ENCODE measurements around the gene PIP5KL1. TPM values are rescaled to one million over a fixed set of nuclear protein-coding genes. Genes with fewer than 3 reads are reported as not detected.
A peak's percentile ranks its signal among the peaks of the same experiment; 100 is the strongest.

PIP5KL1 gene
- total RNA-seq, 1 experiment from 2014 or later, result 5.1 TPM

DNA sequence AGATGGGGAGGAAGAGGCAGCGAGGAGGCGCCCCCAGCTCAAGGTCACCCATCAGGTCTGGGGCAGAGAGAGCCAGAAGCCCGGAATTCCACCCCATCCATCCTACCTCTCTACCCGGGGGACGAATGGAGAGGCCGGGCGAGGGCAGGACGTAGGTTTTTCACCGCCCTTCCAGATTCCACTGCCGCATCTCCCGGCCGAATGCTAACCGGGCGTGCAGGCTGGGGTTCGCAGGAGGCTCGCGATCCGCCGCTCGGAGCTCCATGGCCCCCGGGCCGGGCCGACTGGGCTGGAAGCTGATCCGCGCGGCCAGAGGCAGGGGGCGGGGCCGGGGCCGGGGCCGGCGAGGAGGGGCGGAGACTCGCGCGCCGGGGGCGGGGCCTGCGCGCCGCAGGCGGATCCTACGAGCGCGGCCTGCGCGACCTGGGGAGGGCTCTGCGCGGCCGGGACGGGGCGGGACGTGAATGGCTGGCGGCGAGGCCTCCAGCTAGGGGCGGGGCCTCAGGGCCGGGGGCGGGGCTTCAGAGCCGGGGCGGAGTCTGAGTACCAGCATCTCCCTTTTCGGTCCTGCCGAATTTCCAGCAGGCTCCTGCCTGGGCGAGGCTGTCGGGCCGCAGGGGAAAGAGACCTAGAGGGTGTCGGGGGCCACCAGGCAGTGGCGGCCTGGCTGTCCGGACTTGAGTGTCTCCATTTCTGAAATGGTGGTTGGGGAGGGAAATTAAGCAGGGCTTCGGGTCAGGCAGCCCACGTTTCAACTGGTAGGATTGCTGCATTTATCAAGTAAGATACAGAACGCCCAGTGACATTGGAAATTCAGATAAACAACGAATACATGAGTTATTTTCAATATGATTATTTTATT, 13.6 kb downstream of the PIP5KL1 start, which contains the start of gene ST6GALNAC4:
TSS of gene ST6GALNAC4 (minus strand) at position 322 of the 862 bp plus-strand sequence. CDS start 622 bp downstream, outside the sequence.
- Histone ChIP-seq H3K9me3 (ENCODE audit: low read length) (no peaks in the 10 kb centered on the region), H3K27ac (ENCODE audit: low read length) (no peak within 1 kb of the TSS), H3K4me2 (ENCODE audit: low read length) (peak within 1 kb of the TSS; percentile 95), H3K27me3 (ENCODE audit: low read length) (no peaks in the 10 kb centered on the region), H2AFZ (ENCODE audit: low read length) (peak within 1 kb of the TSS; percentile 85), H3K79me2 (ENCODE audit: low read length) (peaks cover 19% of the 10 kb centered on the region), H3K4me1 (ENCODE audit: insufficient read depth, low read length) (peaks cover 39% of the 10 kb centered on the region), H3K9ac (ENCODE audit: low read length) (peak within 1 kb of the TSS; percentile 74), H3K4me3 (ENCODE audit: low read length) (peak within 1 kb of the TSS; percentile 80), H4K20me1 (ENCODE audit: low read length) (no peaks in the 10 kb centered on the region), H3K36me3 (ENCODE audit: low read depth, low read length) (no peaks in the 10 kb centered on the region), H3K9me2 (replicated peaks; ENCODE audit: low read length) (no peaks in the 10 kb centered on the region), H3F3A (ENCODE audit: low read length, unreplicated experiment) (no peaks in the 10 kb centered on the region)
- peak; percentile 82 for DNase-seq
- intact Hi-C loops (cut with micrococcal nuclease), result loop anchor here (5.0 to 10.0 kb wide), 2 partner anchors 40 to 342 kb away; partner anchors contain the start of gene AK1
- TSS peak; percentile 79 for BruUV-seq (replicated peaks)
- TF ChIP-seq EZH2phosphoT487 (IDR thresholded peaks at IDR 0.05; ENCODE audit: borderline replicate concordance, low read length) (no peak), EZH2 (IDR thresholded peaks at IDR 0.05; ENCODE audit: low read length, unreplicated experiment) (no peak)
- TF ChIP-seq, protein P1, sequence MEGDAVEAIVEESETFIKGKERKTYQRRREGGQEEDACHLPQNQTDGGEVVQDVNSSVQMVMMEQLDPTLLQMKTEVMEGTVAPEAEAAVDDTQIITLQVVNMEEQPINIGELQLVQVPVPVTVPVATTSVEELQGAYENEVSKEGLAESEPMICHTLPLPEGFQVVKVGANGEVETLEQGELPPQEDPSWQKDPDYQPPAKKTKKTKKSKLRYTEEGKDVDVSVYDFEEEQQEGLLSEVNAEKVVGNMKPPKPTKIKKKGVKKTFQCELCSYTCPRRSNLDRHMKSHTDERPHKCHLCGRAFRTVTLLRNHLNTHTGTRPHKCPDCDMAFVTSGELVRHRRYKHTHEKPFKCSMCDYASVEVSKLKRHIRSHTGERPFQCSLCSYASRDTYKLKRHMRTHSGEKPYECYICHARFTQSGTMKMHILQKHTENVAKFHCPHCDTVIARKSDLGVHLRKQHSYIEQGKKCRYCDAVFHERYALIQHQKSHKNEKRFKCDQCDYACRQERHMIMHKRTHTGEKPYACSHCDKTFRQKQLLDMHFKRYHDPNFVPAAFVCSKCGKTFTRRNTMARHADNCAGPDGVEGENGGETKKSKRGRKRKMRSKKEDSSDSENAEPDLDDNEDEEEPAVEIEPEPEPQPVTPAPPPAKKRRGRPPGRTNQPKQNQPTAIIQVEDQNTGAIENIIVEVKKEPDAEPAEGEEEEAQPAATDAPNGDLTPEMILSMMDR (conservative IDR thresholded peaks at IDR 0.05; ENCODE audit: low read depth, low read length), result no peak
- CTCF ChIA-PET, result interaction anchor here (0.6 kb wide), 1 partner anchor 1868 kb away, joined by 5 read pairs; no protein-coding TSS in a partner anchor
- peak; percentile 70 for ATAC-seq
- POLR2A ChIA-PET (ENCODE audit: unreplicated experiment), result interaction anchor here (0.5 kb wide), 2 partner anchors 11 to 63 kb away, joined by 3 to 11 read pairs; no protein-coding TSS in a partner anchor

DNA sequence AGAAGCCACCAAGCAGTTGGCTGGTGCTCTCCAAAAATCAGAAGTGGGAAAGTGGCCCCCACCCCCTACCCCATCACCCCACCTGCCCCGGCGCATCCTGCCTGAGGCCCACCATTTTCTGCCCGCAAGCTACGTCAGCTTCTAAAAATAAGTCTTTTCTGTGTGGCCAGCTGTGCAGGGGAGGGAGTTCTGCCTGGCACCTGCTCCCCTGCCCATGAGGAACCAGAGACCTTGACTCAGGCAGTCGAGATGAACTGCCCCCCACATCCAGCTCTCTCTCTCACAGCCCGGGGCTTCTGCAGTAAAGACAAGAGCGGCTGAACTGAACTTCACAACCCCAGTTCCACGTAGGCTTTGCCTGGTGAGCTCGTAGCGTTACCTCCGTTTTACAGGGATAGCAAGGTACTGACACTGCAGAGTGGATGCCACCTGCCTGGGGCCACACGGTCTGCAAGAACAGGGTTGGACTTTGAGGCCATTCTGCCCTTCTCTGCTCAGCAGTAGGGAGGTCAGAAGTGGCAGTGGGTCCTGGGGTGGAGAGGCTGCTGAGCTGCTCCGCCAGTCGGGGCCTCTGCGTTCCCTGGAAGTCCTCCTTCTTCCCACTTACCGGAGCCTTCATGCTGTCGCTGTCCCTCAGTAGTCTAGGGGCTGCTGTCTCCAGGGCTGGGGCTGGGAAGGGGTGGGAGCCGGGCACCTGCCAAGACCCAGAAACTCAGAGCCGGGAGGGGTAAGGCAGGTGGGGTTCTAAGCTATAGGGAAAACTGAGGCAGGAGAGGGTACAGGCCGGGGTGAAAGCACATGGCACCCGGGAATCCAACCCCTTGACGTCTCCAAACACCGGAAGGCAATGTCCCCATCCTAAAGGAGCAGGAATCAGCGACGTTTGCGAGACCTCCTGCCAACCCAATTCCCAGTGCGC, 14.5 kb downstream of the PIP5KL1 start:
- Histone ChIP-seq H3K9me3 (ENCODE audit: low read length) (no peaks in the 10 kb centered on the region), H3K27me3 (ENCODE audit: low read length) (no peaks in the 10 kb centered on the region), H3K27ac (ENCODE audit: low read length) (no peak overlapping the region), H3K4me3 (ENCODE audit: low read length) (peak overlapping the region; percentile 80), H3K4me1 (ENCODE audit: insufficient read depth, low read length) (peaks cover 36% of the 10 kb centered on the region), H3K36me3 (ENCODE audit: low read depth, low read length) (no peaks in the 10 kb centered on the region), H3K9me2 (replicated peaks; ENCODE audit: low read length) (no peaks in the 10 kb centered on the region), H4K20me1 (ENCODE audit: low read length) (no peaks in the 10 kb centered on the region), H3K4me2 (ENCODE audit: low read length) (peak overlapping the region; percentile 95), H3F3A (ENCODE audit: low read length, unreplicated experiment) (no peaks in the 10 kb centered on the region), H2AFZ (ENCODE audit: low read length) (peak overlapping the region; percentile 85), H3K79me2 (ENCODE audit: low read length) (peaks cover 19% of the 10 kb centered on the region), H3K9ac (ENCODE audit: low read length) (peak overlapping the region; percentile 74)
- BruUV-seq (replicated peaks), result TSS peak; percentile 68
- POLR2A ChIA-PET (ENCODE audit: unreplicated experiment), result interaction anchor here (0.5 kb wide), 2 partner anchors 12 to 62 kb away, joined by 3 to 11 read pairs; no protein-coding TSS in a partner anchor
- ATAC-seq (no peak), DNase-seq (no peak)
- intact Hi-C loops (cut with micrococcal nuclease), result loop anchor here (5.0 to 10.0 kb wide), 2 partner anchors 39 to 341 kb away; partner anchors contain the start of gene AK1
- TF ChIP-seq EZH2phosphoT487 (IDR thresholded peaks at IDR 0.05; ENCODE audit: borderline replicate concordance, low read length) (no peak), EZH2 (IDR thresholded peaks at IDR 0.05; ENCODE audit: low read length, unreplicated experiment) (no peak)
- TF ChIP-seq, protein P1 (conservative IDR thresholded peaks at IDR 0.05; ENCODE audit: low read depth, low read length), result no peak
- CTCF ChIA-PET, result interaction anchor here (0.6 kb wide), 1 partner anchor 1868 kb away, joined by 5 read pairs; no protein-coding TSS in a partner anchor
